Measurements from ENCODE around the gene RILPL2. TPM values are rescaled to one million over a fixed set of nuclear protein-coding genes. Genes with fewer than 3 reads are reported as not detected.
"Not testable (repeated sequence)": the region's sequence is repeated elsewhere in the genome, so short reads cannot be mapped to it uniquely, and the experiment has no call there.

The RILPL2 gene
- total RNA-seq, 2 donors from 2014 or later: 3.1 to 4.6 TPM

DNA sequence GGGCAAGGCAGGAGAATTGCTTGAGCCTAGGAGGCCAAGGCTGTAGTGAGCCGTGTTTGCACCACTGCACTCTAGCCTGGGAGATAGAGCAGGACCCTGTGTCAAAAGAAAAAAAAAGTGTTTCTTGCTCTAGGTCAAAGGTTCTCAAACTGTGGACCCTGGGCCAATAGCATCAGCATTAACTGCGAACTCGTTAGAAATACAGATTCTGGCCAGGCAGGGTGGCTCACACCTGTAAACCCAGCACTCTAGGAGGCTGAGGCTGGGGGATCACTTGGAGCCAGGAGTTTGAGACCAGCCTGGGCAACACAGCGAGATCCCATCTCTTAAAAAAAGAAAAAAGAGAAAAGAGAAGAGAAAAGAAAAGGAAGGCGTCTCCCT lies 858 bp downstream of the RILPL2 start:
- TF ChIP-seq, protein P1, sequence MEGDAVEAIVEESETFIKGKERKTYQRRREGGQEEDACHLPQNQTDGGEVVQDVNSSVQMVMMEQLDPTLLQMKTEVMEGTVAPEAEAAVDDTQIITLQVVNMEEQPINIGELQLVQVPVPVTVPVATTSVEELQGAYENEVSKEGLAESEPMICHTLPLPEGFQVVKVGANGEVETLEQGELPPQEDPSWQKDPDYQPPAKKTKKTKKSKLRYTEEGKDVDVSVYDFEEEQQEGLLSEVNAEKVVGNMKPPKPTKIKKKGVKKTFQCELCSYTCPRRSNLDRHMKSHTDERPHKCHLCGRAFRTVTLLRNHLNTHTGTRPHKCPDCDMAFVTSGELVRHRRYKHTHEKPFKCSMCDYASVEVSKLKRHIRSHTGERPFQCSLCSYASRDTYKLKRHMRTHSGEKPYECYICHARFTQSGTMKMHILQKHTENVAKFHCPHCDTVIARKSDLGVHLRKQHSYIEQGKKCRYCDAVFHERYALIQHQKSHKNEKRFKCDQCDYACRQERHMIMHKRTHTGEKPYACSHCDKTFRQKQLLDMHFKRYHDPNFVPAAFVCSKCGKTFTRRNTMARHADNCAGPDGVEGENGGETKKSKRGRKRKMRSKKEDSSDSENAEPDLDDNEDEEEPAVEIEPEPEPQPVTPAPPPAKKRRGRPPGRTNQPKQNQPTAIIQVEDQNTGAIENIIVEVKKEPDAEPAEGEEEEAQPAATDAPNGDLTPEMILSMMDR (IDR thresholded peaks at IDR 0.05): peak in 1 of 2 donors; percentile 25
- Histone ChIP-seq H3K9me3 (no peaks in the 10 kb centered on the region), H3K27ac (peak overlapping the region; percentile 73 to 77), H3K4me3 (peak overlapping the region; percentile 78 to 87), H3K27me3 (no peaks in the 10 kb centered on the region), H3K4me1 (peaks cover 0 to 46% of the 10 kb centered on the region in 2 donors), H3K36me3 (no peaks in the 10 kb centered on the region)
- DNase-seq (ENCODE audit: low spot score): no peak

DNA sequence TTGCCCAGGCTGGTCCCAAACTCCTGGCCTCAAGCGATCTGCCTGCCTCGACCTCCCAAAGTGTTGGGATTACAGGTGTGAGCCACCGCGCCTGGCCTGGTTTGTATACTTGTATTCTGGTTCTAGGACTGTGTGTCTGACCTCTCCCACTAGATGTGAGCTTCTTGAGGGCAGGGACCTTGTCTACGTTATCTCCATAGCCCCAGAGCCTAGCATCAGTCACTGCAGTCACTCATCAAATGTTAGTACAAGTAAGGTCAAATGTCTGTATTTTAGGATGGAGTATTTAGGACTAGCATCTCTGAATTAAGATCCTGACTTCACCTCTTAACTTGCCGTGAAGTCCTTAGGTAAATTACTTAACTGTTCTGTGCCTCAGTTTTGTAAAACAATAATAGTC lies 2.9 kb downstream of the RILPL2 start:
- Histone ChIP-seq H3K9me3 (no peaks in the 10 kb centered on the region), H3K36me3 (peaks cover 7% of the 10 kb centered on the region), H3K27ac (no peak overlapping the region), H3K27me3 (no peaks in the 10 kb centered on the region), H3K4me1 (peaks cover 0 to 46% of the 10 kb centered on the region in 2 donors), H3K4me3 (peak overlapping the region in 1 of 2 donors; percentile 16)
- no peak for DNase-seq (ENCODE audit: low spot score)
- TF ChIP-seq, protein P1 (IDR thresholded peaks at IDR 0.05): no peak

DNA sequence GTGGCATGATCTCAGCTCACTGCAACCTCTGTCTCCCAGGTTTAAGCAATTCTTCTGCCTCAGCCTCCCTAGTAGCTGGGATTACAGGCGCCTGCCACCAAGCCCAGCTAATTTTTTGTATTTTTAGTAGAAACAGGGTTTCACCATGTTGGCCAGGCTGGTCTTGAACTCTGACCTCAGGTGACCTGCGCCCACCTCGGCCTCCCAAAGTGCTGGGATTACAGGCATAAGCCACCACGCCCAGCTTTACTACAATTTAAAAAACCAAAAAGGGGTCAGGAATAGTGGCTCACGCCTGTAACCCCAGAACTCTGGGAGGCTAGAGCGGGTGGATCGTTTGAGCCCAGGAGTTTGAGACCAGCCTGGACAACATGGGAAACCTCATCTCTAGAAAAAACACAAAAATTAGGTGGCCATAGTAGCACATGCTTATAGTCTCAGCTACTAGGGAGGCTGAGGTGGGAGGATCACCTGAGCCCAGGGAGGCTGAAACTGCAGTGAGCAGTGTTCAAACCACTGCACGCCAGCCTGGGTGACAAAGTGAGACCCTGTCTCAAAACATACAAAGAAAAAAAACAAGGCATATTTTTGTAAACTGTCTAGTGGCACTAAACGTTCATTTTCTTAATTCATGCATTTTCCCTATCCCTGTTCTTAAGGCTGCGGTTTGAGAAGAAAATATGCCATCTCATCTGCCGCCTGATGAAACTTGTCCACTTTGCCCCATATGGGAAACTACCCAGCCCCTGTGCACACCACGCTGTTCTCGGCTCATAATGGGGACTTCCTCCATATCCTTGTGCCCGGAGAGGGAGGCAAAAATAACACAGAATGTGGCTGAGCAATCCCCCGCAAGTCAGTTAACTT lies 4.3 kb downstream of the RILPL2 start:
- H3K36me3 ChIP-seq: peaks cover 21% of the 10 kb centered on the region
- not testable (repeated sequence) for DNase-seq (ENCODE audit: low spot score); H3K27me3 ChIP-seq; H3K4me3 ChIP-seq; H3K9me3 ChIP-seq; H3K27ac ChIP-seq
- peaks cover 0 to 46% of the 10 kb centered on the region in 2 donors for H3K4me1 ChIP-seq

DNA sequence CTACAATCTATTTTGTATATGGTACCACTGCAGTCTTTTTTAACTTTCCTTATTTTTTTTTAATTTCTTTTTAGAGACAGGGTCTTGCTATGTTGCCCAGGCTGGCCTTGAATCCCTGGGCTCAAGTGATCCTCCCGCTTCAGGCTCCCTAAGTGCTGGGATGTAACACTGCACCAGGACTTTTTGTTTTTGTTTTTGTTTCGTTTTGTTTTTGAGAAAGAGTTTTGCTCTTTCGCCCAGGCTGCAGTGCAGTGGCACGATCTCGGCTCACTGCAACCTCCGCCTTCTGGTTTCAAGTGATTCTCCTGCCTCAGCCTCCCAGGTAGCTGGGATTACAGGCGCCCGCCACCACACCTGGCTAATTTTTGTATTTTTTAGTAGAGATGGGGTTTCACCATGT lies 7.4 kb downstream of the RILPL2 start:
- not testable (repeated sequence) for H3K27me3 ChIP-seq; DNase-seq (ENCODE audit: low spot score); H3K27ac ChIP-seq; H3K9me3 ChIP-seq; H3K4me3 ChIP-seq
- Histone ChIP-seq H3K36me3 (peaks cover 22% of the 10 kb centered on the region), H3K4me1 (peaks cover 0 to 23% of the 10 kb centered on the region in 2 donors)

DNA sequence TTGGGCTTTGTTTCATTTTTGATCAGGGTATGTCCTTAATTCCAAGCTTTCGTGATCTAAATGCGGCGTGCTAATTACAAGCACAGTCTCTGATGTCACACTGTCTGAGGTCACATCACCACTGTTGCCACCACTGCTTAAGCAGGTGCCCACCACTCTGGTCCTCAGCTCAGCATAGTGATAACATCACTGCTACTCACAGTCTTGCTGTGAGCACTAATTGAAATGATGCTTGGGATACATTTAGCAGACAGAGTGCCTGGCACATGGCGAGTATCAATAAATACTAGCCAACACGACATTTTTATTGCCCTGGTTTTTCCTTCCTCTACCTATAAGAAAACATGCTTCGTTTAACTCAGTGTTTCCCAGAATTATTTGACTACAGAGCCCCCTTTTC lies 7.9 kb downstream of the RILPL2 start:
- DNase-seq (ENCODE audit: low spot score): no peak
- no peak overlapping the region for H3K27ac ChIP-seq
- no peak overlapping the region for H3K4me3 ChIP-seq
- peaks cover 22% of the 10 kb centered on the region for H3K36me3 ChIP-seq
- H3K4me1 ChIP-seq: peaks cover 0 to 18% of the 10 kb centered on the region in 2 donors
- H3K9me3 ChIP-seq: no peaks in the 10 kb centered on the region
- no peaks in the 10 kb centered on the region for H3K27me3 ChIP-seq
- TF ChIP-seq, protein P1 (IDR thresholded peaks at IDR 0.05): no peak

DNA sequence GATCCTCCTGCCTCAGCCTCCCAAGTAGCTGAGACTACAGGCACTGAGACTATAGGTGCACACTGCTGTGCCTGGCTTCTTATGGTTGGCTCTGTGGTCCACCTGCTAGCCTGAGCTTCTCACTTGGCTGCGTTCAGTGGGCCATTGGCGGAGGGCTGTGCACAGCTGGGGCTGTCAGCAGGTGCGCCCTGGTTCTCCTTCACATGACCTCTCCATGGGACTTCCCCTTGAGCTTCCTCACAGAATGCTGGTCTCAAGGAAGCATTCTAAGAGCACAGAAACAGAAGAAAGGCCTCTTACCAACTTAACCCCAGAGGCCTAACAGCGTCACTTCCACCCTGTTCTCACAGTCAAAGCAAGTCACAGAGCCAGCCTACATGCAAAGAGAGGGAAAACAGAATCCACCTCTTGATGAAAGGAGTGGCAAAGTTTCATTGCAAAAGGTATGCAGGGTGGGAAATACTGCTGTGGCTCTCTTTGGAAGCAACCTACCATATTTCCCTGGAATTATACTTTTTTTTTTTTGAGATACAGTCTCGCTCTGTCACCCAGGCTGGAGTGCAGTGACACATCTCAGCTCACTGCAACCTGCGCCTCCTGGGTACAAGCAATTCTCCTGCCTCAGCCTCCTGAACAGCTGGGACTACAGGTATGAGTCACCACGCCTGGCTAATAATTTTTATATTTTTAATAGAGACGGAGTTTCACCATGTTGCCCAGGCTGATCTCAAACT lies 9.3 kb downstream of the RILPL2 start:
- peaks cover 0 to 4% of the 10 kb centered on the region in 2 donors for H3K4me1 ChIP-seq
- H3K36me3 ChIP-seq: peaks cover 30% of the 10 kb centered on the region
- H3K27me3 ChIP-seq: no peaks in the 10 kb centered on the region
- DNase-seq (ENCODE audit: low spot score): no peak
- H3K4me3 ChIP-seq: no peak overlapping the region
- TF ChIP-seq, protein P1 (IDR thresholded peaks at IDR 0.05): no peak
- no peaks in the 10 kb centered on the region for H3K9me3 ChIP-seq
- H3K27ac ChIP-seq: no peak overlapping the region
